ENCODE results near the gene ADARB1.

ADARB1 gene

DNA sequence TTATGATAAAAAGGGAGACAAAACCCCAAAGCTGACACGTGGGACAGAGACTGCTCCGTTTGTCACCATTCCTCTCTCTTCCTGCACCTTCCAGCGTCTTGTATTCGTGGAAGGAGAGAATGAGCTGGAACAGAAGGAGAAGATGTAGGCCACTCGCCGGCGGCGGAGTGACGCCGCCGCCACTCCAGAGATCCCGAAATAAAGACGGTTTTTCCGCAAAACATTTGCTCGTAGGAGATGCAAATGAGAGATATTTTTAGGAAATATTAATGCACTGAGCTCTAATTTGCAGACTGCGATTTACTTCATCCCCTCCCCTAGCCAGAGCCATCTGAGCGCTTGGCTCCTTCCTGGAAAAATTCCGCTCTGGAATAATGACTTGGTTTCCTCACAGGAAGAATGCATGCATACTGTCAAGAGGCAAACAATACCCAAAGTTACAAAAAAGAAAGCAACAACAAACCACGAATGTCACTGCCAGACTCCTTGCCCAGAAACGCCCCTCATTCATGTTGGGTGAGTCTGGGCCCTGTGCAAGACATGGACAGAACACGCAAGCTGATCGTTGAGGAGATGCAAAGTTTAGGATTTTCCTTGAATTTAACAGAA, 18.0 kb upstream of the ADARB1 start:
- no peak overlapping the region for H3K4me3 ChIP-seq (ENCODE audit: low read depth, low read length)
- TF ChIP-seq MYC (IDR thresholded peaks at IDR 0.05; ENCODE audit: low read depth, low read length) (no peak), POLR2A (IDR thresholded peaks at IDR 0.05; ENCODE audit: extremely low read depth, insufficient read length) (no peak)
- TF ChIP-seq, protein P1, sequence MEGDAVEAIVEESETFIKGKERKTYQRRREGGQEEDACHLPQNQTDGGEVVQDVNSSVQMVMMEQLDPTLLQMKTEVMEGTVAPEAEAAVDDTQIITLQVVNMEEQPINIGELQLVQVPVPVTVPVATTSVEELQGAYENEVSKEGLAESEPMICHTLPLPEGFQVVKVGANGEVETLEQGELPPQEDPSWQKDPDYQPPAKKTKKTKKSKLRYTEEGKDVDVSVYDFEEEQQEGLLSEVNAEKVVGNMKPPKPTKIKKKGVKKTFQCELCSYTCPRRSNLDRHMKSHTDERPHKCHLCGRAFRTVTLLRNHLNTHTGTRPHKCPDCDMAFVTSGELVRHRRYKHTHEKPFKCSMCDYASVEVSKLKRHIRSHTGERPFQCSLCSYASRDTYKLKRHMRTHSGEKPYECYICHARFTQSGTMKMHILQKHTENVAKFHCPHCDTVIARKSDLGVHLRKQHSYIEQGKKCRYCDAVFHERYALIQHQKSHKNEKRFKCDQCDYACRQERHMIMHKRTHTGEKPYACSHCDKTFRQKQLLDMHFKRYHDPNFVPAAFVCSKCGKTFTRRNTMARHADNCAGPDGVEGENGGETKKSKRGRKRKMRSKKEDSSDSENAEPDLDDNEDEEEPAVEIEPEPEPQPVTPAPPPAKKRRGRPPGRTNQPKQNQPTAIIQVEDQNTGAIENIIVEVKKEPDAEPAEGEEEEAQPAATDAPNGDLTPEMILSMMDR (IDR thresholded peaks at IDR 0.05; ENCODE audit: low read depth, low read length), result no peak
- TF ChIP-seq, protein P2, sequence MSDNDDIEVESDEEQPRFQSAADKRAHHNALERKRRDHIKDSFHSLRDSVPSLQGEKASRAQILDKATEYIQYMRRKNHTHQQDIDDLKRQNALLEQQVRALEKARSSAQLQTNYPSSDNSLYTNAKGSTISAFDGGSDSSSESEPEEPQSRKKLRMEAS (IDR thresholded peaks at IDR 0.05; ENCODE audit: low read depth, low read length), result no peak

DNA sequence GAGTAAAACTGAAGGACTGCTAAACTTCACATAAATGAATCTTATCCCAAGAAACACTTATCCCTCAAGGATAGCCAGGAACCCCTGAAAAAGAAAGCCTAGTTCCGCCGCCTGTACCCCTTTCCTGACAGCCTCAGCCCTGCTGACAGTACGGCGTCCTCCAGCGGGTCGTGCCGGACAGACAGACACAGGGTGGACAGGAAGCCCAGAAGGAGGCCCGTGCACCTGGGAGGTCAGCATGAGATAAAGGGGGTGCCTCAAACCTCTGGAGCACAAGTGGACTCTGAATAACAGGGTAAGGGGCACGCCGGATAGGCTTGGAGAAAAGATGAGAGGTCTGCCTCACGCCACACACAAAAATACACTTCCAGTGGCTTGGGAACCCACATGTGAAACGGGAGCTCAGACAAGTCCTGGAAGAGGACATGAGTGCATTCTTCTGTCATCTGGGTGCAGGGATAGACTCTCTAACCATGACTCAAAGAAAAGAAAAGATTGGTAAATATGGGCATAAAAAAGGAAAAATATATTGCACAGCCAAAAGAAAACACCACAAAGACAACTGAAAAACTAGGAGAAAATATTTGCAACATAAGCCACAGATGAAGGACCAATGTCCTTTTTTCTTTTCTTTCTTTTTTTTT, 17.3 kb upstream of the ADARB1 start:
- H3K4me3 ChIP-seq (ENCODE audit: low read depth, low read length), result no peak overlapping the region
- no peak for DNase-seq (ENCODE audit: low read depth)
- no peak for TF ChIP-seq POLR2A (IDR thresholded peaks at IDR 0.05; ENCODE audit: extremely low read depth, insufficient read length)
- TF ChIP-seq, protein P1 (IDR thresholded peaks at IDR 0.05; ENCODE audit: low read depth, low read length), result no peak
- TF ChIP-seq MYC (IDR thresholded peaks at IDR 0.05; ENCODE audit: low read depth, low read length), result no peak
- TF ChIP-seq, protein P2 (IDR thresholded peaks at IDR 0.05; ENCODE audit: low read depth, low read length), result no peak

More for the DNA sequence above, 18.0 kb upstream of the ADARB1 start:
- no peak for DNase-seq (ENCODE audit: low read depth)

DNA sequence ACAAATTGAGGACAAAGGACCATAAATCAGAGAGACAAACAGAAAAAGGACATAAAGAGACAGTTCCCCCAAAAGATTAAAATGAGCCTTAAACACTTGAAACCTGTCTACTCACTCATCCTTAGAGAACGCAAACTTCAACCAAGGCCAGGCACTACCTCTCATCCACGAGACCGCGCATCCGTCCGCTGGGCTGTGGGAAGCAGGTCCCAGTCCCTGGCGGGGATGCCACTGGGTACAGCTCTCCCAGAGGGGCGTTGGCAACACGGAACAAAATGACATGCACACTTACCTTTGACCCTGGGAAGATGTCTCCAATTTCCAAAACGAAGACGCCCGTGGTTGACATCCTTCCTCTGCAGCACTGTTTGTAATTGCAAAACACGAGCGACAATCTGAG, 16.5 kb upstream of the ADARB1 start:
- DNase-seq (ENCODE audit: low read depth), result no peak
- no peak overlapping the region for H3K4me3 ChIP-seq (ENCODE audit: low read depth, low read length)
- TF ChIP-seq MYC (IDR thresholded peaks at IDR 0.05; ENCODE audit: low read depth, low read length) (no peak), POLR2A (IDR thresholded peaks at IDR 0.05; ENCODE audit: extremely low read depth, insufficient read length) (no peak)
- TF ChIP-seq, protein P1 (IDR thresholded peaks at IDR 0.05; ENCODE audit: low read depth, low read length), result no peak
- TF ChIP-seq, protein P2 (IDR thresholded peaks at IDR 0.05; ENCODE audit: low read depth, low read length), result no peak

DNA sequence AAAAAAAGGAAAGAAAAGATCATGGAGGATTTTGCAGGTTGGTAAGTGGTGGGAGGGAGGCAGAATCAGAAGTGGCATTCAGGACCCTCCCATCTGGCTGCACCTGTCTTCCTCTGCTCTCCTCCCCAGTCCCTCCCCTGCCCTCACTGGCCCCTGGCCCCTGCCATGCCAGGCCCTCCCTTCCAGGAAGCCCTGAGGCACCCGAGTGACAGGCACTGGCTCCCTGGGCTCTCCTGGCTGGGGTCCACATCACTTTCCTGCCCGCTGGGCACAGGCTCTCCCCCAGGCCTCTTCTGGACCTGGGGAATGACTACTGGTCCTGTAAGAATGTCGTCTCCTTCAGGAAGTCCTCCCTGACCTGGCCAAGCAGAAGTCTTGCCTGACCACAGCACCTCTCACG, 15.3 kb upstream of the ADARB1 start:
- no peak for DNase-seq (ENCODE audit: low read depth)
- TF ChIP-seq MYC (IDR thresholded peaks at IDR 0.05; ENCODE audit: low read depth, low read length) (no peak), POLR2A (IDR thresholded peaks at IDR 0.05; ENCODE audit: extremely low read depth, insufficient read length) (no peak)
- TF ChIP-seq, protein P1 (IDR thresholded peaks at IDR 0.05; ENCODE audit: low read depth, low read length), result no peak
- TF ChIP-seq, protein P2 (IDR thresholded peaks at IDR 0.05; ENCODE audit: low read depth, low read length), result no peak
- no peak overlapping the region for H3K4me3 ChIP-seq (ENCODE audit: low read depth, low read length)

DNA sequence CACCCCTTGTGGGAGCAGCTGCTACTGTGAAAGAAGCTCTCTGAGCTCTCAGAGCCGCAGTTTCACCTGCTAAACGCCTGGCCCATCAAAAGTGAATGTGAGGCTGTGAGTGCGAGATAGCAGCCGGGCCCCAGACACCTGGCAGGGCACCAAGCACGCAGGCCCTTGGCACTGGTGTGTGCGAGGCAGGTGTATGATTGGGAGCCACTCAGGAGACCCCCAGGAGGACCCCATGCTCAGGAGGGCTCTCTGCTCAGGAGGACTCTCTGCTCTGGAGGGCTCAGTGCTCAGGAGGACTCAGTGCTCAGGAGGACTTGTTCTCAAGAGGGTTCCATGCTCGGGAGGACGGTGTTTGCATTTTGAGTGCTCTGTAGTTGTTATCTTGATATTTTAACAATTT, 14.3 kb upstream of the ADARB1 start:
- TF ChIP-seq, protein P2 (IDR thresholded peaks at IDR 0.05; ENCODE audit: low read depth, low read length), result no peak
- TF ChIP-seq, protein P1 (IDR thresholded peaks at IDR 0.05; ENCODE audit: low read depth, low read length), result no peak
- TF ChIP-seq MYC (IDR thresholded peaks at IDR 0.05; ENCODE audit: low read depth, low read length) (no peak), POLR2A (IDR thresholded peaks at IDR 0.05; ENCODE audit: extremely low read depth, insufficient read length) (no peak)
- DNase-seq (ENCODE audit: low read depth), result no peak
- H3K4me3 ChIP-seq (ENCODE audit: low read depth, low read length), result no peak overlapping the region

All from NB4 (cell line).